Activated T-helper 1 cell treated with anti-CD3 and anti-CD28 coated beads, Interleukin-12 subunit alpha, Interleukin-12 subunit beta, Interleukin-2, Interleukin-4 antibody, amounts not matched to agents 30 ng/mL and 10 ng/mL and 1 ng/mL, durations not matched to agents 14 hours and 24 hours and 36 hours (primary cell): ENCODE results near the gene DCDC2B. TPM values are rescaled to one million over a fixed set of nuclear protein-coding genes. Genes with fewer than 3 reads are reported as not detected.
A peak's percentile ranks its signal among the peaks of the same experiment; 100 is the strongest.

Experiments used
- DNase-seq: peaks from one replicate; pipeline ENCODE4 v3.0.0; 2021; ENCODE audit warnings: low spot score
- H3K27ac Mint-ChIP-seq: one replicate; pipeline ENCODE4 v1.8.0; 2021; ENCODE audit warnings: mild to moderate bottlenecking, mixed read lengths
- H3K27me3 Mint-ChIP-seq: one replicate; pipeline ENCODE4 v1.8.0; 2022; ENCODE audit warnings: mild to moderate bottlenecking, moderate library complexity, mixed read lengths; ENCODE audit not compliant: insufficient read depth
- H3K36me3 Mint-ChIP-seq: one replicate; pipeline ENCODE4 v1.8.0; 2021; ENCODE audit warnings: low read depth, mixed read lengths
- H3K4me1 Mint-ChIP-seq: one replicate; pipeline ENCODE4 v1.8.0; 2021; ENCODE audit warnings: low read depth, mixed read lengths
- H3K4me3 Mint-ChIP-seq: one replicate; pipeline ENCODE4 v1.8.0; 2021; ENCODE audit warnings: mild to moderate bottlenecking, moderate library complexity, mixed read lengths
- H3K9me3 Mint-ChIP-seq: one replicate; pipeline ENCODE4 v1.8.0; 2021; ENCODE audit warnings: mixed read lengths
- intact Hi-C: fragments of 100-400 bp; cut with micrococcal nuclease; formaldehyde crosslinking; loops from one replicate; pipeline ENCODE4 v1.15.1; 2024
- total RNA-seq: library from RNA; stranded (reverse); gene quantifications from 2 replicates; pipeline ENCODE4 v1.2.3, GENCODE V29; 2022

Gene DCDC2B
- total RNA-seq, 1 donor from 2014 or later, result not detected

DNA sequence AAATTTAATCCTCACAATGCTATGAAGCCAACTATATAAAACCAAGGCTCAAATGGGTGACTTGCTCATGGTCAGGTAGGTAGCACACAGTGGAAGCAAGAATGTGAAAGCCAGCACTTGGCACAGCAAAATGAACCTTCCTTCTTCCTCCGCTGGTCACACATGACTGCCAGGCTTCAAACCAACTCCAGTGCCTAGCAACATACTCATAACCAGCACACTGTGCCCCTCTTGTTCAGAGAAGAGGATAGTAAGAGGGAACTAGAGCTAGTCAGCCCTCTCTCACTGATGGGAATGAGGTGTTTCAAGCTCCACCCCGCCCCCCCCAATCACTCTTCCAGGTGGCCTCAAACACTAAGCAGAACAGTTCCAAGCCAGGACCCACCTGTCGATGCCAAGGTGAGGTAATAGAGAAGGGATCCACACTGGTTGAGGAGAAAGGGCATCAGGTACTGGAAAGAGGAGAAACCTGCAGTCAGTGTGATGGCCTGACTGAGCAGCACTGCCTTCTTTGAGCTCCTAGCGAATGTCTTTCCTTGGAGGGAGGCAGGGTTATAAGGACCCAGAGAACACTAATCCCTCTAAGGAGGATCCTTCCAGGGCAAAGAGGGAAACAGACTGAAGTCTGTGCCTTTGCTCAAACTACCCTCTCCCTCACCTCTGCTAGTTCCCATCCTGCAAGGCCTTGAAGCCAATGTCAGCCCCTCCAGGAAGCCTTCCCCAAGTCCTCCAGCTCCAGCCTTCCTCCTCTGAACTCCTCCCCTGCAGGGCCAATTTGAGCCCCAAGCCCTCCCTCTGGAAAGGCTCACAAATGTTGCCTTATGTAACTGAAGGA is 12.1 kb downstream of the DCDC2B start:
- no peaks in the 10 kb centered on the region for H3K9me3 Mint-ChIP-seq
- intact Hi-C loops, result loop anchor here (10.0 kb wide), 1 partner anchor 54 kb away; no protein-coding TSS in a partner anchor
- peaks cover 32% of the 10 kb centered on the region for H3K4me1 Mint-ChIP-seq
- H3K4me3 Mint-ChIP-seq, result peak overlapping the region; percentile 98
- no peaks in the 10 kb centered on the region for H3K27me3 Mint-ChIP-seq
- peaks cover 21% of the 10 kb centered on the region for H3K36me3 Mint-ChIP-seq
- DNase-seq, result no peak
- peak overlapping the region; percentile 95 for H3K27ac Mint-ChIP-seq

GRCh38 chr1:32221581-32221979 is 12.7 kb downstream of the DCDC2B start:
- DNase-seq, result no peak
- peak overlapping the region; percentile 95 for H3K27ac Mint-ChIP-seq
- peaks cover 27% of the 10 kb centered on the region for H3K4me1 Mint-ChIP-seq
- peaks cover 25% of the 10 kb centered on the region for H3K36me3 Mint-ChIP-seq
- no peaks in the 10 kb centered on the region for H3K9me3 Mint-ChIP-seq
- peak overlapping the region; percentile 98 for H3K4me3 Mint-ChIP-seq
- intact Hi-C loops, result loop anchor here (10.0 kb wide), 1 partner anchor 53 kb away; no protein-coding TSS in a partner anchor
- no peaks in the 10 kb centered on the region for H3K27me3 Mint-ChIP-seq

- H3K27me3 Mint-ChIP-seq, result no peaks in the 10 kb centered on the region
- H3K4me1 Mint-ChIP-seq, result peaks cover 25% of the 10 kb centered on the region
- intact Hi-C loops, result loop anchor here (1.0 to 10.0 kb wide), 8 partner anchors 21 to 193 kb away; partner anchors contain the start of genes BSDC1, HDAC1 and TXLNA
- peak within 1 kb of the TSS; percentile 98 for H3K4me3 Mint-ChIP-seq
- peaks cover 25% of the 10 kb centered on the region for H3K36me3 Mint-ChIP-seq
- peak; percentile 89 for DNase-seq
- H3K9me3 Mint-ChIP-seq, result no peaks in the 10 kb centered on the region
- peak within 1 kb of the TSS; percentile 95 for H3K27ac Mint-ChIP-seq
These were observed 13.3 kb downstream of the DCDC2B start, which contains the start of the genes EIF3I and TMEM234 for GRCh38 chr1:32221980-32222755. Gene EIF3I, plus strand, starts transcription at chr1:32222407. Its CDS starts 35 bp downstream, at chr1:32222442. Gene TMEM234, minus strand, starts transcription at chr1:32222353. Its CDS starts 31 bp downstream, at chr1:32222322.

DNA sequence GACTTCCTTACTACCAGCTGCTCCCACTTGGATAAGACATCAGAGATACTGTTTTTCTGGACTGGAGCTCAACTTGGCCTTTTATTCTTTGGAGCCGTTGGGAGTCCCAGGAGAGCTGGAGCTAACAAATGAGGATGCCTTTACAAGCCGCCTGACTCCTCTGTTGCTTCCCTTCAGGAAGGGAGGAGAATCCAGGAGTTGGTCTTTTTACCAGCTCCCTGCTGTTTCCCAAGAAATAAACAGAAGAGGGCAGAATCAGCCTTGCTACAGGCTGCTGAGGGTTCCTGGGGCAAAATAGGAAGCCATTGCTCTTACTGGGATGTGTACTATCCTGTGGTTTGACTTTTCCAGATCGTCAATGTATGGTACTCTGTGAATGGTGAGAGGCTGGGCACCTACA is 14.8 kb downstream of the DCDC2B start:
- peaks cover 33% of the 10 kb centered on the region for H3K36me3 Mint-ChIP-seq
- peaks cover 32% of the 10 kb centered on the region for H3K4me1 Mint-ChIP-seq
- no peak for DNase-seq
- H3K27ac Mint-ChIP-seq, result peak overlapping the region; percentile 73
- H3K27me3 Mint-ChIP-seq, result no peaks in the 10 kb centered on the region
- intact Hi-C loops, result loop anchor here (2.0 to 10.0 kb wide), 2 partner anchors 51 to 191 kb away; no protein-coding TSS in a partner anchor
- peak overlapping the region; percentile 98 for H3K4me3 Mint-ChIP-seq
- no peaks in the 10 kb centered on the region for H3K9me3 Mint-ChIP-seq

GRCh38 chr1:32224285-32224684 is 15.4 kb downstream of the DCDC2B start:
- Mint-ChIP-seq H3K36me3 (peaks cover 39% of the 10 kb centered on the region), H3K4me3 (peak overlapping the region; percentile 98), H3K27me3 (no peaks in the 10 kb centered on the region), H3K27ac (no peak overlapping the region), H3K4me1 (peaks cover 32% of the 10 kb centered on the region), H3K9me3 (no peaks in the 10 kb centered on the region)
- DNase-seq, result no peak
- intact Hi-C loops, result loop anchor here (10.0 kb wide), 1 partner anchor 51 kb away; no protein-coding TSS in a partner anchor

DNA sequence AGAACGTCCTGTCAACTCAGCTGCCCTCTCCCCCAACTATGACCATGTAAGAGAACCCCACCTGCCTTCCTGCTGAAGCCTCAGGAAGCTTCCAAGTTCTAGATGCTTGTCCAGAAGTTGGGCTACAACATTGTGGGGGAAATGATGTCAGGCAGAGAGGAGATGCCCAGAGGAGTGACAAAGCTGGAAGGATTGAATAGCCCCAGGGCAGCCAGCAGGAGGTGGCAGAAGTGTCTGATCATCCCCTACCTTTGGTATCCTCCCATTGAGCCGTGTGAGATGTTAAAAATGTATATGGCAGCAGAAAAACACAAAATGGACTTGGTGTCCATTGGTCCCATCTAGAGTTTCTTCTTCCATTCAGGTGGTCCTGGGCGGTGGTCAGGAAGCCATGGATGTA is 19.9 kb downstream of the DCDC2B start:
- Mint-ChIP-seq H3K4me3 (no peak overlapping the region), H3K27me3 (no peaks in the 10 kb centered on the region), H3K36me3 (peaks cover 39% of the 10 kb centered on the region), H3K27ac (no peak overlapping the region), H3K9me3 (no peaks in the 10 kb centered on the region), H3K4me1 (peaks cover 14% of the 10 kb centered on the region)
- intact Hi-C loops, result loop anchor here (10.0 kb wide), 1 partner anchor 46 kb away; no protein-coding TSS in a partner anchor
- no peak for DNase-seq

DNA sequence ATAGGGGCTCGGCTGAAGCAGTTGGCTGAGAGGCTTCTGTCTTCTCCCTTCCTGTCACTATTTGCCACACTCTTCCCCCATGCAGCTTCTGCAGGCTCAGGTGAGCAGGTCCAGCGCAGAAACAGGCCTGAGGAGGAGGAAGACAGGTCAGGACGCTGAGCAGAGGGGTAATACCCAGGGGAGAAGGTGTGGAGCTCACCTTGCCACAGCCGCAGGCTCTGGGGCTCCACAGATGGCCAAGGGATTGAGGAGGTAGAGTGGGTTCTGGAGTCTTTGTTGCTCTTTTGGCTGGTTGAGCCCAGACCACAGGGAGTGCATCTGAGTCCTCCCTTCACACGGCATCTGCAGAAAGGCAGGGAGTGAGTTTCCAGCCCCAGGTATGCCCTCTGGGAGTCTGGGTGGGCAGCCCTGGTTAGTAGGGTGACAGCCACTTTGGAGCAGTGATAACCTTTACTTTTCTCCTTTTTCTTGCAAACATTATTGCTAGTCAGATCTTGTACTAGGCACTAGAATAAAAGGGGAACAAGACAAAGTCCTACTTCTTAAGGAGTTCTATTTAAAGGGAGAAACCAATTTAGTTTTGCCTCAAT is 23.0 kb downstream of the DCDC2B start:
- peak overlapping the region; percentile 23 for H3K27ac Mint-ChIP-seq
- H3K9me3 Mint-ChIP-seq, result no peaks in the 10 kb centered on the region
- DNase-seq, result no peak
- H3K4me1 Mint-ChIP-seq, result peaks cover 7% of the 10 kb centered on the region
- no peaks in the 10 kb centered on the region for H3K27me3 Mint-ChIP-seq
- H3K4me3 Mint-ChIP-seq, result no peak overlapping the region
- intact Hi-C loops, result no loop called here
- peaks cover 31% of the 10 kb centered on the region for H3K36me3 Mint-ChIP-seq

DNA sequence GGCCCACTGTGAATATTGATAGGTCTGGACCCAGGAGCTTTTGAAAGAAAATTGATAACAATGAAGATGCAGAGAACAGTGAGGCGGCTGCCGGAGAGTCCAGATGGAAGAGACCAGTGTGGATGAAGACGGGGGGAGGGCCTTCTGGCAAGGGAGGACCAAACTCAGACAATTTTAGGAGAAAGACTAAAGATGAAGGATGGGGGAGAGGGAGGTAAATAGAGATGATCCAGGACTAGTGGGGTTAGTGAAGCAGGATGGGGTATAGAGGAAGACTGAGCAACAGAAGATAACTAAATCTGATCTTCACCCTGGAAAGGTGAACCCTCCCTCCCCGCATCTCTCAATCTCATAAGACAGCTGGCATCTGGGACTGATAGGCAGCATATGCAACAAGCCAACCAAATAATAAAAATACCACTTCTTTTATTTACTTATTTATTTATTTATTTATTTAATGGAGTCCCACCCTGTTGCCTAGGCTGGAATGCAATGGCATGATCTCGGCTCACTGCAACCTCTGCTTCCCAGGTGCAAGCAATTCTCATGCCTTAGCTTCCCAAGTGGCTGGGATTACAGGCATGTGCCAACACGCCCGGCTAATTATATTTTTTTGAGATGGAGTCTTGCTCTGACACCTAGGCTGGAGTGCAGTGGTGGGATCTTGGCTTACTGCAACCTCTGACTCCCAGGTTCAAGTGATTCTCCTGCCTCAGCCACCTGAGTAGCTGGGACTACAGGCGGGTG is 23.8 kb downstream of the DCDC2B start:
- DNase-seq, result no peak
- Mint-ChIP-seq H3K4me1 (peaks cover 2% of the 10 kb centered on the region), H3K4me3 (no peak overlapping the region), H3K9me3 (no peaks in the 10 kb centered on the region), H3K27me3 (no peaks in the 10 kb centered on the region), H3K36me3 (peaks cover 30% of the 10 kb centered on the region), H3K27ac (no peak overlapping the region)
- intact Hi-C loops, result no loop called here

GRCh38 chr1:32234792-32235191 is 25.9 kb downstream of the DCDC2B start:
- Mint-ChIP-seq H3K4me3 (no peak overlapping the region), H3K36me3 (peaks cover 14% of the 10 kb centered on the region), H3K27me3 (no peaks in the 10 kb centered on the region), H3K27ac (no peak overlapping the region), H3K9me3 (no peaks in the 10 kb centered on the region), H3K4me1 (peaks cover 5% of the 10 kb centered on the region)
- intact Hi-C loops, result no loop called here
- DNase-seq, result no peak

GRCh38 chr1:32239337-32239736 is 30.4 kb downstream of the DCDC2B start:
- H3K9me3 Mint-ChIP-seq, result no peaks in the 10 kb centered on the region
- H3K4me1 Mint-ChIP-seq, result peaks cover 17% of the 10 kb centered on the region
- peak overlapping the region; percentile 82 for H3K4me3 Mint-ChIP-seq
- no peaks in the 10 kb centered on the region for H3K27me3 Mint-ChIP-seq
- DNase-seq, result no peak
- peaks cover 5% of the 10 kb centered on the region for H3K36me3 Mint-ChIP-seq
- no peak overlapping the region for H3K27ac Mint-ChIP-seq
- intact Hi-C loops, result no loop called here

DNA sequence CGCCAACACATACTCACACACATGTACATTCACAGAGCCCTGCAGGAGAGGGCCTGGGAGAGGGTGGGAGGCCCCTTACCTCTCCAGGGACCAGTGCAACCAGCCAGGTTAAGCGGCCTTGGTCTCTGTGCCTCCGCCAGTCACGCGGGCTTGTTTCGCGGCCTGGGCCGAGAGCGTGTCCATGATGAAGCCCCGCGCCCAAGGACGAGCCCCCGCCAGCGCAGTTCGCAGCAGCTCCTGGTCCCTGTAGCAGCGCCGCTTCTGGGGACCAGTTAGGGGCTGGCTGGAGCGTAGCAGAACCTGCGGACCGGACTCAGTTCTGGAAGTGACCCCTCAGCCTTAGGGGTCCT is 30.9 kb downstream of the DCDC2B start:
- no peak for DNase-seq
- Mint-ChIP-seq H3K27me3 (no peaks in the 10 kb centered on the region), H3K27ac (no peak overlapping the region), H3K9me3 (no peaks in the 10 kb centered on the region), H3K4me1 (peaks cover 17% of the 10 kb centered on the region), H3K36me3 (peaks cover 5% of the 10 kb centered on the region), H3K4me3 (peak overlapping the region; percentile 82)
- intact Hi-C loops, result loop anchor here (1.0 to 2.0 kb wide), 2 partner anchors 9 to 51 kb away; no protein-coding TSS in a partner anchor
